Nephron progenitor cell (in vitro differentiated cells): Measurements from ENCODE around the gene PHYKPL.

Experiments used
- DNase-seq: peaks from one replicate; pipeline ENCODE4 v3.0.0; 2021
- H3K27ac Mint-ChIP-seq: 2 replicates; pipeline ENCODE4 v1.8.0; 2021; ENCODE audit warnings: mild to moderate bottlenecking, moderate library complexity, mixed read lengths
- H3K27me3 Mint-ChIP-seq: 2 replicates; pipeline ENCODE4 v1.8.0; 2021; ENCODE audit warnings: mild to moderate bottlenecking, low read depth, mixed read lengths; ENCODE audit not compliant: poor library complexity
- H3K36me3 Mint-ChIP-seq: 2 replicates; pipeline ENCODE4 v1.8.0; 2021; ENCODE audit warnings: low read depth, mixed read lengths
- H3K4me1 Mint-ChIP-seq: 2 replicates; pipeline ENCODE4 v1.8.0; 2021; ENCODE audit warnings: mixed read lengths
- H3K4me3 Mint-ChIP-seq: 2 replicates; pipeline ENCODE4 v1.8.0; 2021; ENCODE audit warnings: mild to moderate bottlenecking, moderate library complexity, mixed read lengths
- H3K9me3 Mint-ChIP-seq: 2 replicates; pipeline ENCODE4 v1.8.0; 2021; ENCODE audit warnings: mild to moderate bottlenecking, moderate library complexity, mixed read lengths
- CTCF ChIP-seq: fragments of 200-600 bp; sonication (generic); IDR thresholded peaks from 2 replicates; pipeline ENCODE4 v1.5.0; 2021; ENCODE audit warnings: antibody characterized with exemption

Gene PHYKPL

GRCh38 chr5:178215280-178216002 lies 17.2 kb downstream of the PHYKPL start:
- H3K4me3 Mint-ChIP-seq: no peak overlapping the region
- peaks cover 64% of the 10 kb centered on the region for H3K36me3 Mint-ChIP-seq
- H3K4me1 Mint-ChIP-seq: no peaks in the 10 kb centered on the region
- H3K27me3 Mint-ChIP-seq: peaks cover 3% of the 10 kb centered on the region
- no peak for TF ChIP-seq CTCF
- H3K9me3 Mint-ChIP-seq: no peaks in the 10 kb centered on the region
- no peak overlapping the region for H3K27ac Mint-ChIP-seq
- DNase-seq: no peak

- no peaks in the 10 kb centered on the region for H3K9me3 Mint-ChIP-seq
- TF ChIP-seq CTCF: no peak
- H3K4me3 Mint-ChIP-seq: no peak overlapping the region
- H3K27ac Mint-ChIP-seq: peak overlapping the region; percentile 82
- peaks cover 4% of the 10 kb centered on the region for H3K27me3 Mint-ChIP-seq
- peaks cover 67% of the 10 kb centered on the region for H3K36me3 Mint-ChIP-seq
- no peak for DNase-seq
- H3K4me1 Mint-ChIP-seq: no peaks in the 10 kb centered on the region
Measured at GRCh38 chr5:178214160-178214803, 18.3 kb downstream of the PHYKPL start.

GRCh38 chr5:178213748-178214151 lies 18.9 kb downstream of the PHYKPL start:
- Mint-ChIP-seq H3K36me3 (peaks cover 67% of the 10 kb centered on the region), H3K27ac (peak overlapping the region; percentile 82), H3K4me1 (no peaks in the 10 kb centered on the region), H3K9me3 (no peaks in the 10 kb centered on the region), H3K27me3 (peaks cover 6% of the 10 kb centered on the region), H3K4me3 (no peak overlapping the region)
- TF ChIP-seq CTCF: no peak
- no peak for DNase-seq

GRCh38 chr5:178213003-178213461 lies 19.6 kb downstream of the PHYKPL start:
- Mint-ChIP-seq H3K27me3 (peaks cover 6% of the 10 kb centered on the region), H3K36me3 (peaks cover 67% of the 10 kb centered on the region), H3K9me3 (no peaks in the 10 kb centered on the region), H3K4me3 (no peak overlapping the region), H3K4me1 (peaks cover 2% of the 10 kb centered on the region), H3K27ac (no peak overlapping the region)
- no peak for TF ChIP-seq CTCF
- DNase-seq: no peak

- H3K27me3 Mint-ChIP-seq: peaks cover 6% of the 10 kb centered on the region
- H3K36me3 Mint-ChIP-seq: peaks cover 70% of the 10 kb centered on the region
- no peaks in the 10 kb centered on the region for H3K9me3 Mint-ChIP-seq
- no peak for TF ChIP-seq CTCF
- H3K27ac Mint-ChIP-seq: peak overlapping the region; percentile 80
- peaks cover 8% of the 10 kb centered on the region for H3K4me1 Mint-ChIP-seq
- no peak overlapping the region for H3K4me3 Mint-ChIP-seq
- no peak for DNase-seq
Measured at GRCh38 chr5:178212241-178213002, 20.2 kb downstream of the PHYKPL start.
